ENCODE results near the gene HPGD.

Gene HPGD

GRCh38 chr4:174479140-174479539 is 43.1 kb downstream of the HPGD start:
- Histone ChIP-seq H3K9me2 (replicated peaks; ENCODE audit: insufficient read depth, low read length) (no peaks in the 10 kb centered on the region), H3K9ac (ENCODE audit: low read length) (no peak overlapping the region), H3K4me3 (ENCODE audit: insufficient read depth, low read length, poor library complexity, severe bottlenecking) (no peak overlapping the region), H3K79me2 (ENCODE audit: insufficient read depth, low read length) (no peaks in the 10 kb centered on the region), H3K27me3 (ENCODE audit: low read length) (no peaks in the 10 kb centered on the region), H2AFZ (ENCODE audit: low read depth, low read length, severe bottlenecking) (no peak overlapping the region), H3K4me2 (ENCODE audit: low read depth, low read length, poor library complexity, severe bottlenecking) (no peak overlapping the region), H3F3A (ENCODE audit: insufficient read depth) (no peaks in the 10 kb centered on the region), H4K20me1 (ENCODE audit: low read depth, low read length) (no peaks in the 10 kb centered on the region), H3K36me3 (ENCODE audit: low read length) (no peaks in the 10 kb centered on the region), H3K27ac (ENCODE audit: low read depth, low read length) (no peak overlapping the region), H3K9me3 (ENCODE audit: insufficient read depth, low read length) (no peaks in the 10 kb centered on the region)
- TF ChIP-seq EZH2phosphoT487 (conservative IDR thresholded peaks at IDR 0.05; ENCODE audit: low read length) (no peak), CTCF (IDR thresholded peaks at IDR 0.05; ENCODE audit: insufficient read depth, low read length, poor library complexity, severe bottlenecking) (no peak)

- no peaks in the 10 kb centered on the region for H3K9me3 ChIP-seq (ENCODE audit: insufficient read depth, low read length)
- H3F3A ChIP-seq (ENCODE audit: insufficient read depth) = no peaks in the 10 kb centered on the region
- H4K20me1 ChIP-seq (ENCODE audit: low read depth, low read length) = no peaks in the 10 kb centered on the region
- no peaks in the 10 kb centered on the region for H3K27me3 ChIP-seq (ENCODE audit: low read length)
- no peaks in the 10 kb centered on the region for H3K36me3 ChIP-seq (ENCODE audit: low read length)
- H3K9me2 ChIP-seq (replicated peaks; ENCODE audit: insufficient read depth, low read length) = no peaks in the 10 kb centered on the region
- H2AFZ ChIP-seq (ENCODE audit: low read depth, low read length, severe bottlenecking) = no peak overlapping the region
- H3K9ac ChIP-seq (ENCODE audit: low read length) = no peak overlapping the region
- no peak overlapping the region for H3K27ac ChIP-seq (ENCODE audit: low read depth, low read length)
- H3K4me3 ChIP-seq (ENCODE audit: insufficient read depth, low read length, poor library complexity, severe bottlenecking) = no peak overlapping the region
- TF ChIP-seq EZH2phosphoT487 (conservative IDR thresholded peaks at IDR 0.05; ENCODE audit: low read length) (no peak), CTCF (IDR thresholded peaks at IDR 0.05; ENCODE audit: insufficient read depth, low read length, poor library complexity, severe bottlenecking) (no peak)
- H3K79me2 ChIP-seq (ENCODE audit: insufficient read depth, low read length) = no peaks in the 10 kb centered on the region
- no peak overlapping the region for H3K4me2 ChIP-seq (ENCODE audit: low read depth, low read length, poor library complexity, severe bottlenecking)
These were observed 46.8 kb downstream of the HPGD start for GRCh38 chr4:174475528-174475927.

- no peak overlapping the region for H3K27ac ChIP-seq (ENCODE audit: low read depth, low read length)
- H3K27me3 ChIP-seq (ENCODE audit: low read length) = no peaks in the 10 kb centered on the region
- no peaks in the 10 kb centered on the region for H3K36me3 ChIP-seq (ENCODE audit: low read length)
- no peak for TF ChIP-seq EZH2phosphoT487 (conservative IDR thresholded peaks at IDR 0.05; ENCODE audit: low read length)
- TF ChIP-seq CTCF (IDR thresholded peaks at IDR 0.05; ENCODE audit: insufficient read depth, low read length, poor library complexity, severe bottlenecking) = no peak
- H3K4me3 ChIP-seq (ENCODE audit: insufficient read depth, low read length, poor library complexity, severe bottlenecking) = no peak overlapping the region
- H3K4me2 ChIP-seq (ENCODE audit: low read depth, low read length, poor library complexity, severe bottlenecking) = no peak overlapping the region
- H3K79me2 ChIP-seq (ENCODE audit: insufficient read depth, low read length) = no peaks in the 10 kb centered on the region
- H3F3A ChIP-seq (ENCODE audit: insufficient read depth) = no peaks in the 10 kb centered on the region
- H2AFZ ChIP-seq (ENCODE audit: low read depth, low read length, severe bottlenecking) = no peak overlapping the region
- no peaks in the 10 kb centered on the region for H3K9me3 ChIP-seq (ENCODE audit: insufficient read depth, low read length)
- H4K20me1 ChIP-seq (ENCODE audit: low read depth, low read length) = no peaks in the 10 kb centered on the region
- no peak overlapping the region for H3K9ac ChIP-seq (ENCODE audit: low read length)
- no peaks in the 10 kb centered on the region for H3K9me2 ChIP-seq (replicated peaks; ENCODE audit: insufficient read depth, low read length)
These were observed 47.7 kb downstream of the HPGD start for GRCh38 chr4:174474457-174475075.

Measured in SU-DHL-6 (cell line).